B cell (primary cell): ENCODE data around the gene GRIP2.

ENCODE experiments used
- CTCF ChIP-seq: fragments of 200-600 bp; IDR thresholded peaks from one replicate; pipeline ENCODE4 v1.8.0; 2022; ENCODE audit warnings: antibody characterized with exemption, mild to moderate bottlenecking
- EZH2 ChIP-seq: IDR thresholded peaks from 2 replicates; pipeline ENCODE4 v1.6.1; 2012; ENCODE audit warnings: borderline replicate concordance, low read depth, mild to moderate bottlenecking, moderate library complexity, low read length; ENCODE audit not compliant: insufficient read depth, poor library complexity, severe bottlenecking

DNA sequence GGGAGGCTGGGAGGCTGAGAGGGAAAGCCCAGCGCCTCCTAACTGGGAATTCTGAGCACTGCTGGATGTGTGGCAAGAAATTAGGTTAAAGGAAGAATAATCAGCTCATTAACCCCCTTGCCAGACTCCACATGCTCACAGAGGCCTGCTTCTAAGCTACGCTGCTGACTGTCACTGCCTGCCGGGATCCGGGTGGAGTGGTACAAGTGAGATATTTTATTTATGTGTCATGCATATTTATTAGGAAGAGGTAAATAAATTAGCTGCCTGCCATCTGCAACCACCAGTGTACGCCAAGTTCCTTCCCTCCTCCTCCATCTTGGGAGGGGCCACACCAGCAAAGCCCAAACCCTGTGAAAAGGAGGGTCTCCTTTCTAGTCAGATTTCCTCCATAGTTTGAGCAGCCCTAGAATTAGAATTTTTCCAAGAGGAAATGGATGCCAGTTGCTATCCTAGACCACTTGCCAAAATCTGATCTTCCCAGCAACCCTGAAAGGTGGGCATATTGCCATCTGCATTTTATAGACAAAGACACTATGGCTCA is 43.5 kb upstream of the GRIP2 start:
- no peak for TF ChIP-seq CTCF
- no peak for TF ChIP-seq EZH2
